NB4 (cell line): ENCODE data around the gene RELL1.

Experiments
- MYC ChIP-seq: IDR thresholded peaks from 2 replicates; pipeline ENCODE4 v1.6.1; 2011; ENCODE audit warnings: low read depth, low read length
- POLR2A ChIP-seq: IDR thresholded peaks from 2 replicates; pipeline ENCODE4 v1.6.1; 2011; ENCODE audit warnings: mild to moderate bottlenecking; ENCODE audit not compliant: insufficient read length; ENCODE audit errors: extremely low read depth
- TF ChIP-seq, protein P1 (sequence below): IDR thresholded peaks from 2 replicates; pipeline ENCODE4 v1.6.1; 2011; ENCODE audit warnings: low read depth, low read length
- TF ChIP-seq, protein P2 (sequence below): IDR thresholded peaks from one replicate; pipeline ENCODE4 v1.5.1; 2012; ENCODE audit warnings: low read depth, low read length

- TF ChIP-seq, protein P1, sequence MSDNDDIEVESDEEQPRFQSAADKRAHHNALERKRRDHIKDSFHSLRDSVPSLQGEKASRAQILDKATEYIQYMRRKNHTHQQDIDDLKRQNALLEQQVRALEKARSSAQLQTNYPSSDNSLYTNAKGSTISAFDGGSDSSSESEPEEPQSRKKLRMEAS = no peak
- TF ChIP-seq, protein P2, sequence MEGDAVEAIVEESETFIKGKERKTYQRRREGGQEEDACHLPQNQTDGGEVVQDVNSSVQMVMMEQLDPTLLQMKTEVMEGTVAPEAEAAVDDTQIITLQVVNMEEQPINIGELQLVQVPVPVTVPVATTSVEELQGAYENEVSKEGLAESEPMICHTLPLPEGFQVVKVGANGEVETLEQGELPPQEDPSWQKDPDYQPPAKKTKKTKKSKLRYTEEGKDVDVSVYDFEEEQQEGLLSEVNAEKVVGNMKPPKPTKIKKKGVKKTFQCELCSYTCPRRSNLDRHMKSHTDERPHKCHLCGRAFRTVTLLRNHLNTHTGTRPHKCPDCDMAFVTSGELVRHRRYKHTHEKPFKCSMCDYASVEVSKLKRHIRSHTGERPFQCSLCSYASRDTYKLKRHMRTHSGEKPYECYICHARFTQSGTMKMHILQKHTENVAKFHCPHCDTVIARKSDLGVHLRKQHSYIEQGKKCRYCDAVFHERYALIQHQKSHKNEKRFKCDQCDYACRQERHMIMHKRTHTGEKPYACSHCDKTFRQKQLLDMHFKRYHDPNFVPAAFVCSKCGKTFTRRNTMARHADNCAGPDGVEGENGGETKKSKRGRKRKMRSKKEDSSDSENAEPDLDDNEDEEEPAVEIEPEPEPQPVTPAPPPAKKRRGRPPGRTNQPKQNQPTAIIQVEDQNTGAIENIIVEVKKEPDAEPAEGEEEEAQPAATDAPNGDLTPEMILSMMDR = no peak
- no peak for TF ChIP-seq MYC
- TF ChIP-seq POLR2A = no peak
These were observed 10.4 kb downstream of the RELL1 start for GRCh38 chr4:37675587-37676290.
